A673 (cell line): Measurements from ENCODE around the gene TNIP3. TPM values are rescaled to one million over a fixed set of nuclear protein-coding genes. Genes with fewer than 3 reads are reported as not detected.
A peak's percentile ranks its signal among the peaks of the same experiment; 100 is the strongest.

Experiments
- BruUV-seq: library from RNA; stranded (reverse); fragments of 400-500 nt; replicated peaks from 2 replicates; lab custom pipeline; 2021; lab: Mats Ljungman, UMichigan
- CTCF ChIA-PET: fragments of 300-600 bp; sonication (Branson Sonifier 250); formaldehyde crosslinking; loops from one replicate; lab custom pipeline; 2022; ENCODE audit warnings: antibody characterized with exemption; lab: Charles Lee
- POLR2A ChIA-PET: fragments of 300-600 bp; sonication (Branson Sonifier 250); formaldehyde crosslinking; loops from one replicate; lab custom pipeline; 2022; ENCODE audit warnings: antibody characterized with exemption; ENCODE audit not compliant: low non-redundant PET; lab: Charles Lee
- DNase-seq: peaks from one replicate; pipeline ENCODE4 v3.0.0-alpha.2; 2015; ENCODE audit warnings: low spot score
- H3K27ac ChIP-seq: fragments of 200-600 bp; sonication (generic); 2 replicates; pipeline ENCODE4 v1.5.1; 2016; ENCODE audit warnings: mixed run types, low read depth, mild to moderate bottlenecking, mixed read lengths, antibody characterized with exemption, low read length; ENCODE audit not compliant: poor library complexity, severe bottlenecking
- H3K27me3 ChIP-seq: fragments of 200-600 bp; sonication (generic); replicated peaks from 2 replicates; pipeline ENCODE4 v1.6.1; 2017; ENCODE audit warnings: mixed run types, low read depth, mild to moderate bottlenecking, mixed read lengths, antibody characterized with exemption, low read length; ENCODE audit not compliant: insufficient read depth, poor library complexity
- H3K36me3 ChIP-seq: fragments of 200-600 bp; sonication (generic); 2 replicates; pipeline ENCODE4 v1.6.1; 2016; ENCODE audit warnings: mixed run types, mild to moderate bottlenecking, mixed read lengths, antibody characterized with exemption, low read length; ENCODE audit not compliant: insufficient read depth, poor library complexity, severe bottlenecking
- H3K4me1 ChIP-seq: fragments of 200-600 bp; sonication (generic); 2 replicates; pipeline ENCODE4 v1.6.1; 2017; ENCODE audit warnings: mixed run types, mild to moderate bottlenecking, mixed read lengths, antibody characterized with exemption, low read length; ENCODE audit not compliant: insufficient read depth, poor library complexity, severe bottlenecking
- H3K4me3 ChIP-seq: fragments of 200-600 bp; sonication (generic); 2 replicates; pipeline ENCODE4 v1.5.1; 2016; ENCODE audit warnings: low read depth, mixed run types, mild to moderate bottlenecking, mixed read lengths, low read length; ENCODE audit not compliant: poor library complexity, severe bottlenecking
- H3K9me3 ChIP-seq: fragments of 200-600 bp; sonication (generic); 2 replicates; pipeline ENCODE4 v1.6.1; 2016; ENCODE audit warnings: mixed run types, low read depth, mild to moderate bottlenecking, mixed read lengths, antibody characterized with exemption, low read length; ENCODE audit not compliant: poor library complexity, severe bottlenecking
- EZH2 ChIP-seq: fragments of 200-600 bp; sonication (generic); IDR thresholded peaks from 2 replicates; pipeline ENCODE4 v1.6.1; 2017; ENCODE audit warnings: borderline replicate concordance, low read depth, mild to moderate bottlenecking, mixed read lengths, antibody characterized with exemption, low read length; ENCODE audit not compliant: poor library complexity, severe bottlenecking
- intact Hi-C: fragments of 100-400 bp; cut with micrococcal nuclease; formaldehyde crosslinking; loops from one replicate; pipeline ENCODE4 v1.10.0; 2022; ENCODE audit not compliant: unreplicated experiment
- total RNA-seq: library from RNA; stranded (reverse); gene quantifications from 2 replicates; pipeline ENCODE4 v1.2.3, GENCODE V29; 2021
- TF ChIP-seq, protein P1 (sequence below): fragments of 300-800, 200-600 bp; sonication (generic); conservative IDR thresholded peaks from 2 replicates; pipeline ENCODE4 v1.5.1; 2017; ENCODE audit warnings: low read depth, mild to moderate bottlenecking, antibody characterized with exemption, low read length, moderate library complexity, mixed read lengths

Gene TNIP3
- total RNA-seq, 1 experiment from 2014 or later, result 0.58 TPM

DNA sequence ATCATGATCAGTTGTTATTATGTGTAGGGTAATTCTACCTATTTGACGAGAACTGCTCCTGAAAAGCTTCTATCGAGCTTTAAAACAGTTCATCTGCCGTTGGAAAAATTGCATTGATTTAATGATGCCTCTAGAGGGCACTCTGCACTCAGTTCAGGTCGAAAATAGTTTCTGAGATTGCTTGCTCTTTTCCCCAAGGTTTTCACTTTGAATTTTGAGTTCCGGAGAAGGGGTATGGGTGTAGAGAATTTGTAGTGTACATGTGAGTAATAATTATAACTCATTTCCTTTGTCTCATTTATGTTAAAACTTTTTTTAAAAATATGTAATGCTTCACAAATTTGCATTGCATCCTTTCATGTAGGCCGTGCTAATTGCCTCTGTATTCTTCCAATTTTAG is 28.4 kb upstream of the TNIP3 start:
- ChIA-PET POLR2A (no interaction called here), CTCF (interaction anchor here (0.6 to 1.4 kb wide), 10 partner anchors 9 to 544 kb away, joined by 3 to 10 read pairs (median 4); no protein-coding TSS in a partner anchor)
- intact Hi-C loops, result loop anchor here (1.0 to 10.0 kb wide), 6 partner anchors 60 to 545 kb away; no protein-coding TSS in a partner anchor
- Histone ChIP-seq H3K27ac (no peak overlapping the region), H3K27me3 (no peaks in the 10 kb centered on the region), H3K9me3 (no peaks in the 10 kb centered on the region), H3K4me1 (no peaks in the 10 kb centered on the region), H3K36me3 (no peaks in the 10 kb centered on the region), H3K4me3 (peak overlapping the region; percentile 30)
- TF ChIP-seq EZH2, result no peak
- TF ChIP-seq, protein P1, sequence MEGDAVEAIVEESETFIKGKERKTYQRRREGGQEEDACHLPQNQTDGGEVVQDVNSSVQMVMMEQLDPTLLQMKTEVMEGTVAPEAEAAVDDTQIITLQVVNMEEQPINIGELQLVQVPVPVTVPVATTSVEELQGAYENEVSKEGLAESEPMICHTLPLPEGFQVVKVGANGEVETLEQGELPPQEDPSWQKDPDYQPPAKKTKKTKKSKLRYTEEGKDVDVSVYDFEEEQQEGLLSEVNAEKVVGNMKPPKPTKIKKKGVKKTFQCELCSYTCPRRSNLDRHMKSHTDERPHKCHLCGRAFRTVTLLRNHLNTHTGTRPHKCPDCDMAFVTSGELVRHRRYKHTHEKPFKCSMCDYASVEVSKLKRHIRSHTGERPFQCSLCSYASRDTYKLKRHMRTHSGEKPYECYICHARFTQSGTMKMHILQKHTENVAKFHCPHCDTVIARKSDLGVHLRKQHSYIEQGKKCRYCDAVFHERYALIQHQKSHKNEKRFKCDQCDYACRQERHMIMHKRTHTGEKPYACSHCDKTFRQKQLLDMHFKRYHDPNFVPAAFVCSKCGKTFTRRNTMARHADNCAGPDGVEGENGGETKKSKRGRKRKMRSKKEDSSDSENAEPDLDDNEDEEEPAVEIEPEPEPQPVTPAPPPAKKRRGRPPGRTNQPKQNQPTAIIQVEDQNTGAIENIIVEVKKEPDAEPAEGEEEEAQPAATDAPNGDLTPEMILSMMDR, result peak; percentile 86
- DNase-seq, result peak; percentile 69
- BruUV-seq, result no TSS peak

DNA sequence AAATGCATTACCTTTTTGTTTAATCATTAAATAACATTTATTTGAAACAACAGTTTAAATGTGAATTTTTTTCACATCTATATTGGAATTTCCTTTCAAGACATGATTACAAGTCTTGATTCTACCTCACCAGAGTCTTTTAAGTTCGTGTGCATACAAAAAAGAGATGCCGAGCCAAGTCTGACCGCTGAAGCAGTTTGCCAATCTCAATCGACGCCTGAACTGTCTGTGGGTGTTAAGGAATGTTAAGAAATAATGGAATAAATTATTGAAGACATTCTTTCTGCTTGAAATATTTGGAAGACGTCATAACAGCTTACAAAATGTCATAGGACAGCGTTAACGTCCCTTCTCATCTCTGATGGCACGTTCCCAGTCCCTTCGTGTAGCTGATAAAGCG is 27.9 kb upstream of the TNIP3 start:
- Histone ChIP-seq H3K4me3 (peak overlapping the region; percentile 30), H3K27me3 (no peaks in the 10 kb centered on the region), H3K4me1 (no peaks in the 10 kb centered on the region), H3K27ac (no peak overlapping the region), H3K9me3 (no peaks in the 10 kb centered on the region), H3K36me3 (no peaks in the 10 kb centered on the region)
- peak; percentile 43 for DNase-seq
- intact Hi-C loops, result loop anchor here (1.0 to 10.0 kb wide), 6 partner anchors 60 to 545 kb away; no protein-coding TSS in a partner anchor
- no peak for TF ChIP-seq EZH2
- TF ChIP-seq, protein P1, result no peak
- ChIA-PET CTCF (interaction anchor here (0.6 to 1.4 kb wide), 10 partner anchors 9 to 545 kb away, joined by 3 to 10 read pairs (median 4); no protein-coding TSS in a partner anchor), POLR2A (no interaction called here)
- BruUV-seq, result no TSS peak

DNA sequence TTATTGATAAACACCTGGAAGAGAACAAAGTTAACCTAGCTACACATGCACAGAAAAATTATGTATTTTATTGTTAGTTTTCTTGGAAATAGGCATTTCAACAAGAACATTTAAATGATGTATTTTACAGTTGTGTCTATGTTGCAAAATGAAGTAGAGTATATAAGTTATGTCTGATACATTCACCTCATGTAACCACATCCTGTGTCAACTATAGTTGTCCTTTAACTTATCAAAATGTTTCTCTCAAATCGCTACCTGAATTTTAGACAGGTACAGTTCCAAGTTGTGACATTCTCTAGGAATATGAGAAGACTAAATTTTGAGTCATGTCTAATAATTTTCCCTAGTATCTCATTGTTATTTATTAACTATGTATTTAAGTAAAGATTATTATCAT is 27.2 kb upstream of the TNIP3 start:
- Histone ChIP-seq H3K36me3 (no peaks in the 10 kb centered on the region), H3K27ac (no peak overlapping the region), H3K27me3 (no peaks in the 10 kb centered on the region), H3K4me1 (no peaks in the 10 kb centered on the region), H3K4me3 (no peak overlapping the region), H3K9me3 (no peaks in the 10 kb centered on the region)
- TF ChIP-seq, protein P1, result no peak
- no peak for TF ChIP-seq EZH2
- ChIA-PET POLR2A (no interaction called here), CTCF (no interaction called here)
- no peak for DNase-seq
- intact Hi-C loops, result loop anchor here (5.0 to 10.0 kb wide), 4 partner anchors 231 to 546 kb away; no protein-coding TSS in a partner anchor
- no TSS peak for BruUV-seq
